Hepatocyte (in vitro differentiated cells): ENCODE results near the gene PPP2R2C.

ENCODE experiments used
- CTCF ChIP-seq: fragments of 200-600 bp; sonication (generic); IDR thresholded peaks from 2 replicates; pipeline ENCODE4 v1.5.1; 2016; ENCODE audit warnings: antibody characterized with exemption, mild to moderate bottlenecking; ENCODE audit not compliant: poor library complexity
- EZH2 ChIP-seq: fragments of 200-600 bp; sonication (generic); IDR thresholded peaks from 2 replicates; pipeline ENCODE4 v1.6.1; 2016; ENCODE audit warnings: antibody characterized with exemption, mild to moderate bottlenecking, borderline replicate concordance
- EZH2phosphoT487 ChIP-seq: fragments of 200-600 bp; sonication (generic); IDR thresholded peaks from one replicate; pipeline ENCODE4 v1.6.1; 2018; ENCODE audit warnings: antibody characterized with exemption, mild to moderate bottlenecking, low read depth, moderate library complexity; ENCODE audit not compliant: unreplicated experiment, severe bottlenecking

GRCh38 chr4:6309777-6310176, 162.6 kb downstream of the PPP2R2C start:
- TF ChIP-seq CTCF (no peak), EZH2 (no peak), EZH2phosphoT487 (no peak)
